ENCODE results near the gene DNAJB8. TPM values are rescaled to one million over a fixed set of nuclear protein-coding genes. Genes with fewer than 3 reads are reported as not detected.

DNAJB8 gene
- total RNA-seq, 1 experiment from 2014 or later: not detected

GRCh38 chr3:128469556-128469955, 2.9 kb upstream of the DNAJB8 start:
- BruUV-seq (replicated peaks): no TSS peak
- Histone ChIP-seq H3K4me1 (ENCODE audit: insufficient read depth, low read length) (no peaks in the 10 kb centered on the region), H3K9ac (ENCODE audit: low read length) (no peak overlapping the region), H3K9me3 (ENCODE audit: low read length) (no peaks in the 10 kb centered on the region), H3K4me2 (ENCODE audit: low read length) (no peak overlapping the region), H3K36me3 (ENCODE audit: low read depth, low read length) (no peaks in the 10 kb centered on the region), H2AFZ (ENCODE audit: low read length) (no peak overlapping the region), H3F3A (ENCODE audit: low read length, unreplicated experiment) (no peaks in the 10 kb centered on the region), H3K27ac (ENCODE audit: low read length) (no peak overlapping the region), H3K9me2 (replicated peaks; ENCODE audit: low read length) (no peaks in the 10 kb centered on the region), H3K79me2 (ENCODE audit: low read length) (no peaks in the 10 kb centered on the region), H3K27me3 (ENCODE audit: low read length) (no peaks in the 10 kb centered on the region), H3K4me3 (ENCODE audit: low read length) (no peak overlapping the region), H4K20me1 (ENCODE audit: low read length) (no peaks in the 10 kb centered on the region)
- ChIA-PET POLR2A (ENCODE audit: unreplicated experiment) (no interaction called here), CTCF (no interaction called here)
- TF ChIP-seq CTCF (conservative IDR thresholded peaks at IDR 0.05; ENCODE audit: low read depth, low read length) (no peak), EZH2phosphoT487 (IDR thresholded peaks at IDR 0.05; ENCODE audit: borderline replicate concordance, low read length) (no peak), EZH2 (IDR thresholded peaks at IDR 0.05; ENCODE audit: low read length, unreplicated experiment) (no peak)
- ATAC-seq (no peak), DNase-seq (no peak)
- intact Hi-C loops (cut with micrococcal nuclease): no loop called here

DNA sequence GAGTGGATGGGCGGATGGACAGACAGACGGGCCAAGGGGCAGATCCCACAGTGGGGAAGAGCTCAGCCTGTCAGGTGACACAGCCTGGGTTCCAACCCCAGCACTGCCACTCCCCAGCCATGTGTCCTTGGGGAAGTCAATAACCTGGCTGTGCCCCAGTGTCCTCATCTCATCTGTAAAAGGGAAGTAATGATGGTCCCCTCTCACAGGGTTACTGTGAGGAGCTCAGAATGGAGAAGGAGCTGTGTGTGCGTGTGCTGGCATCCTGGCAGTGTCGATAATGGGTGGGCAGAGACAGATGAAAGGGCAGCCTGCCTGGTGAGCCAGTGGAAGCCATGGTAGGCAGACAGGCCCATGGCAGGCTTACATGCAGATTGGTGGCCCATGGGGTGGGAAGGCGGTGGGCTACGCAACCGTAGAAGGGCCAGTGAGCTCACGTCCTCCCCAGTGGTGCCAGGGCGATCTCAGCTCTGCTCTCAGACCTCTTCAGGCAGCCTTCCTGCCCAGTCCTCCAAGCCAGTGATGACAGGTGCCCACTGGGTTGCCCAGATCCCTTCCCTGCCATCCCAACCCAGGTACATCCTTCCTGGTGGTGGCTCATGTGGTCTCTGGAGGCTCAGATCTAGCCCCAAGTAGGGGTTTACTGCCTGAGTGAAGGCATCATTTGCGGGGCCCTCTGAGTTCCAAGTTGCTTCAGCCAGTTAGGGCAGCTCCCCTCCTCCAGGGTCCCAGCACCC, 2.3 kb upstream of the DNAJB8 start:
- intact Hi-C loops (cut with micrococcal nuclease): no loop called here
- no peaks in the 10 kb centered on the region for H3K27me3 ChIP-seq (ENCODE audit: low read length)
- ATAC-seq (no peak), DNase-seq (no peak)
- no peaks in the 10 kb centered on the region for H3F3A ChIP-seq (ENCODE audit: low read length, unreplicated experiment)
- H3K9me2 ChIP-seq (replicated peaks; ENCODE audit: low read length): no peaks in the 10 kb centered on the region
- H3K9me3 ChIP-seq (ENCODE audit: low read length): no peaks in the 10 kb centered on the region
- no peak overlapping the region for H2AFZ ChIP-seq (ENCODE audit: low read length)
- no peak overlapping the region for H3K27ac ChIP-seq (ENCODE audit: low read length)
- H3K36me3 ChIP-seq (ENCODE audit: low read depth, low read length): no peaks in the 10 kb centered on the region
- no peak overlapping the region for H3K4me3 ChIP-seq (ENCODE audit: low read length)
- H3K79me2 ChIP-seq (ENCODE audit: low read length): no peaks in the 10 kb centered on the region
- TF ChIP-seq EZH2phosphoT487 (IDR thresholded peaks at IDR 0.05; ENCODE audit: borderline replicate concordance, low read length): no peak
- TF ChIP-seq EZH2 (IDR thresholded peaks at IDR 0.05; ENCODE audit: low read length, unreplicated experiment): no peak
- no peak for TF ChIP-seq CTCF (conservative IDR thresholded peaks at IDR 0.05; ENCODE audit: low read depth, low read length)
- no peak overlapping the region for H3K9ac ChIP-seq (ENCODE audit: low read length)
- no peaks in the 10 kb centered on the region for H3K4me1 ChIP-seq (ENCODE audit: insufficient read depth, low read length)
- no TSS peak for BruUV-seq (replicated peaks)
- ChIA-PET CTCF (no interaction called here), POLR2A (ENCODE audit: unreplicated experiment) (no interaction called here)
- H3K4me2 ChIP-seq (ENCODE audit: low read length): no peak overlapping the region
- no peaks in the 10 kb centered on the region for H4K20me1 ChIP-seq (ENCODE audit: low read length)

DNA sequence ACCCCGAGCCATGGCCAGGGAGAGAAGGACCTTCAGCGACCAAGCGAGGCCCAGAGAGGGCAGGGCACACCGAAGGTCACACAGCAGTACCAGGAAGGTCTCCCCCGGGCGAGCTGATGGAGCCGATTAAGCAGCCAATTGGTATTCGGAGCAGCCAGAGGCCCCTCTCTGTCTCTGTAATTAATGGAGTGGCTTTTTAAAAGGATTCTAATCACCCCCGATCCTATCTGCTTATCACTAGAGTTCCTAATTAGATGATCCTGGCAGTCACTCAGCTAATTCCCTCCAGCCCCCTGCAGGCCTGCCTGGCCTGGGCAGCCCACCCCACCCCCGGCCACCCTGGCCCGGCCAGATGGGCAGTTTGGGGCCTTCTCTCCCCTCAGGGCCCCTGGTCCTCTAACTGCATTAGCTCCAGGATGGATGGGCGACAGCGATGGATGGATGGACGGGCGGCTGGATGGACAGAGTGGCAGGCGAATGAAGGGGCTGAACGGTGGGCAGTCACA, 1.6 kb upstream of the DNAJB8 start:
- no peaks in the 10 kb centered on the region for H3F3A ChIP-seq (ENCODE audit: low read length, unreplicated experiment)
- H3K9me2 ChIP-seq (replicated peaks; ENCODE audit: low read length): no peaks in the 10 kb centered on the region
- CTCF ChIA-PET: no interaction called here
- H4K20me1 ChIP-seq (ENCODE audit: low read length): no peaks in the 10 kb centered on the region
- no peak overlapping the region for H3K9ac ChIP-seq (ENCODE audit: low read length)
- H2AFZ ChIP-seq (ENCODE audit: low read length): no peak overlapping the region
- POLR2A ChIA-PET (ENCODE audit: unreplicated experiment): no interaction called here
- H3K9me3 ChIP-seq (ENCODE audit: low read length): no peaks in the 10 kb centered on the region
- no peak overlapping the region for H3K4me3 ChIP-seq (ENCODE audit: low read length)
- intact Hi-C loops (cut with micrococcal nuclease): no loop called here
- no peak overlapping the region for H3K4me2 ChIP-seq (ENCODE audit: low read length)
- H3K4me1 ChIP-seq (ENCODE audit: insufficient read depth, low read length): no peaks in the 10 kb centered on the region
- TF ChIP-seq EZH2phosphoT487 (IDR thresholded peaks at IDR 0.05; ENCODE audit: borderline replicate concordance, low read length): no peak
- no peak for TF ChIP-seq EZH2 (IDR thresholded peaks at IDR 0.05; ENCODE audit: low read length, unreplicated experiment)
- no peak for TF ChIP-seq CTCF (conservative IDR thresholded peaks at IDR 0.05; ENCODE audit: low read depth, low read length)
- H3K36me3 ChIP-seq (ENCODE audit: low read depth, low read length): no peaks in the 10 kb centered on the region
- no peak overlapping the region for H3K27ac ChIP-seq (ENCODE audit: low read length)
- ATAC-seq (no peak), DNase-seq (no peak)
- BruUV-seq (replicated peaks): no TSS peak
- no peaks in the 10 kb centered on the region for H3K27me3 ChIP-seq (ENCODE audit: low read length)
- H3K79me2 ChIP-seq (ENCODE audit: low read length): no peaks in the 10 kb centered on the region

Data from PC-3 (cell line).